ENCODE data around the gene RB1.
"Not testable (repeated sequence)": the region's sequence is repeated elsewhere in the genome, so short reads cannot be mapped to it uniquely, and the experiment has no call there.

RB1 gene

GRCh38 chr13:48403151-48403631, 99.6 kb downstream of the RB1 start:
- DNase-seq: no peak
- intact Hi-C loops (cut with DNase I): no loop called here

GRCh38 chr13:48403913-48404312, 100.4 kb downstream of the RB1 start:
- intact Hi-C loops (cut with DNase I): no loop called here

GRCh38 chr13:48404952-48405351, 101.4 kb downstream of the RB1 start:
- intact Hi-C loops (cut with DNase I): no loop called here
- DNase-seq: no peak

More at GRCh38 chr13:48403913-48404312, 100.4 kb downstream of the RB1 start:
- DNase-seq: no peak

GRCh38 chr13:48405875-48406274, 102.3 kb downstream of the RB1 start:
- intact Hi-C loops (cut with DNase I): no loop called here
- no peak for DNase-seq

GRCh38 chr13:48410199-48410598, 106.6 kb downstream of the RB1 start:
- intact Hi-C loops (cut with DNase I): no loop called here

GRCh38 chr13:48411147-48411794, 107.7 kb downstream of the RB1 start:
- intact Hi-C loops (cut with DNase I): no loop called here
- DNase-seq: no peak

More at GRCh38 chr13:48410199-48410598, 106.6 kb downstream of the RB1 start:
- DNase-seq: no peak

- DNase-seq: no peak
- intact Hi-C loops (cut with DNase I): no loop called here
Measured at GRCh38 chr13:48411841-48412531, 108.4 kb downstream of the RB1 start.

GRCh38 chr13:48412881-48413351, 109.4 kb downstream of the RB1 start, which contains the start of gene LPAR6:
LPAR6 (minus strand) TSS chr13:48413113; CDS start chr13:48412423, 690 bp downstream.
- no peak for DNase-seq
- intact Hi-C loops (cut with DNase I): no loop called here

GRCh38 chr13:48414501-48414900, 111.0 kb downstream of the RB1 start:
- intact Hi-C loops (cut with DNase I): no loop called here
- no peak for DNase-seq

- DNase-seq: no peak
- intact Hi-C loops (cut with DNase I): no loop called here
Measured at GRCh38 chr13:48415516-48415915, 112.0 kb downstream of the RB1 start.

GRCh38 chr13:48422003-48422402, 118.5 kb downstream of the RB1 start:
- intact Hi-C loops (cut with DNase I); DNase-seq: not testable (repeated sequence)

- DNase-seq: no peak
- intact Hi-C loops (cut with DNase I): no loop called here
Measured at GRCh38 chr13:48424212-48424611, 120.7 kb downstream of the RB1 start.

GRCh38 chr13:48426052-48426451, 122.5 kb downstream of the RB1 start:
- intact Hi-C loops (cut with DNase I): no loop called here
- no peak for DNase-seq

GRCh38 chr13:48426755-48427298, 123.3 kb downstream of the RB1 start:
- DNase-seq: not testable (repeated sequence)

GRCh38 chr13:48429036-48429435, 125.5 kb downstream of the RB1 start:
- no peak for DNase-seq

More at GRCh38 chr13:48426755-48427298, 123.3 kb downstream of the RB1 start:
- intact Hi-C loops (cut with DNase I): not testable (repeated sequence)

GRCh38 chr13:48429886-48430285, 126.3 kb downstream of the RB1 start:
- no peak for DNase-seq
- intact Hi-C loops (cut with DNase I): no loop called here

More at GRCh38 chr13:48429036-48429435, 125.5 kb downstream of the RB1 start:
- intact Hi-C loops (cut with DNase I): no loop called here

- no peak for DNase-seq
- intact Hi-C loops (cut with DNase I): no loop called here
Measured at GRCh38 chr13:48431431-48431830, 127.9 kb downstream of the RB1 start.

GRCh38 chr13:48431987-48432615, 128.6 kb downstream of the RB1 start:
- no peak for DNase-seq
- intact Hi-C loops (cut with DNase I): no loop called here

- peak in 1 of 10 donors; percentile 48 for DNase-seq
- intact Hi-C loops (cut with DNase I): no loop called here
Measured at GRCh38 chr13:48434200-48434599, 130.6 kb downstream of the RB1 start.

- no peak for DNase-seq
- intact Hi-C loops (cut with DNase I): no loop called here
Measured at GRCh38 chr13:48436661-48437288, 133.2 kb downstream of the RB1 start.
